Posterior cingulate gyrus (tissue), 11 donors: ENCODE results near the gene SHMT2.

ENCODE experiments used
- DNase-seq, 10 donors: peaks; one replicate each; pipeline versions ENCODE4 v3.0.0 to v3.0.0-alpha.2; 2020 to 2021; ENCODE audit warnings: mixed read lengths in 3 of 10
- intact Hi-C: fragments of 100-400 bp; cut with DNase I; formaldehyde crosslinking; loops from one replicate; pipeline ENCODE4 v1.15.1; 2023

SHMT2 gene

GRCh38 chr12:57223191-57224165, 6.0 kb upstream of the SHMT2 start:
- DNase-seq: no peak
- intact Hi-C loops: no loop called here

DNA sequence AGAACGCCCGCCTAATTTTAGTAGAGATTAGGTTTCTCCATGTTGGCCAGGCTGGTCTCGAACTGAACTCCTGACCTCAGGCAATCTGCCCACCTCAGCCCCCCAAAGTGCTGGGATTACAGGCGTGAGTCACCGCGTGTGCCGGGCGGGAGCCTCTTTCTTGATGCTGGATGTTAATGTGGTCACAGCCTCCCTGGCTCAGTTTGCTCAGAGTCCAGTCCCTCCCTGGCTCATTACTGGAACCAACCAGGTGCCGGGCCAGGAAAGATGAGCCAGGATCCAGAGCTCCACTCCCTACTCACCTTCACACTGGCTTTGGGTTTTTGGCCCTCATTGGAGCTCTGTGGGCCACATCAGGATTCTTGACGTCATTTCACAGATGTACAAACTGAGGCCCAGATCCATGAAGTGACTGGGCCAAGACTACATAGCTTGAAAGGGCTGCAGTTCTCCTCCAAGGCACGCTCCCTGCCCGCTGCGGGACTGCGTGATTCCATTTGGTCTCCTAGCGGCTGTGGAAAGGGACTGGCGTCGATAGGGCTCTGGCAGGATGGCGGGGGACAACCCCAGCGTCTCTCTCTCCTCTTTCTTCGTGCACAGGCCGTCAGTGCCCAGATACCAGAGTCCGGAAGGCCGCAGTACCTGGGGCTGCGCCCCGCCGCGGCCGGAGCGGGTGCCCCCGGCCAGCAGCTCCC, 5.1 kb upstream of the SHMT2 start:
- intact Hi-C loops: no loop called here
- DNase-seq: no peak

DNA sequence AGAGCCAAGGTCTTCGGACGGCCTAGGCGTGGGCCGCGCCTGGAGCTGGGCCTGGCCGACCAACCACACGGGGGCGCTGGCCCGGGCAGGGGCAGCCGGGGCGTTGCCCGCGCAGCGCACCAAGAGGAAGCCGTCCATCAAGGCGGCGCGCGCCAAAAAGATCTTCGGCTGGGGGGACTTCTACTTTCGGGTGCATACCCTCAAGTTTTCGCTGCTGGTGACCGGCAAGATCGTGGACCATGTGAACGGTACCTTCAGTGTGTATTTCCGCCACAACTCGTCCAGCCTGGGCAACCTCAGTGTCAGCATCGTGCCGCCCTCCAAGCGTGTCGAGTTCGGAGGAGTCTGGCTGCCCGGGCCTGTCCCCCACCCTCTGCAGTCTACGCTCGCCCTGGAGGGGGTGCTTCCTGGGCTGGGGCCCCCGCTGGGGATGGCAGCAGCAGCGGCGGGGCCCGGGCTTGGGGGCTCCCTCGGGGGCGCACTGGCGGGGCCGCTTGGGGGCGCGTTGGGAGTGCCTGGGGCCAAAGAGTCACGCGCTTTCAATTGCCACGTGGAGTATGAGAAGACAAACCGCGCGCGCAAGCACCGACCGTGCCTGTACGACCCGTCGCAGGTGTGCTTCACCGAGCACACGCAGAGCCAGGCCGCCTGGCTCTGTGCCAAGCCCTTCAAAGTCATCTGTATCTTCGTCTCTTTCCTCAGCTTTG, 4.4 kb upstream of the SHMT2 start:
- intact Hi-C loops: no loop called here
- no peak for DNase-seq

DNA sequence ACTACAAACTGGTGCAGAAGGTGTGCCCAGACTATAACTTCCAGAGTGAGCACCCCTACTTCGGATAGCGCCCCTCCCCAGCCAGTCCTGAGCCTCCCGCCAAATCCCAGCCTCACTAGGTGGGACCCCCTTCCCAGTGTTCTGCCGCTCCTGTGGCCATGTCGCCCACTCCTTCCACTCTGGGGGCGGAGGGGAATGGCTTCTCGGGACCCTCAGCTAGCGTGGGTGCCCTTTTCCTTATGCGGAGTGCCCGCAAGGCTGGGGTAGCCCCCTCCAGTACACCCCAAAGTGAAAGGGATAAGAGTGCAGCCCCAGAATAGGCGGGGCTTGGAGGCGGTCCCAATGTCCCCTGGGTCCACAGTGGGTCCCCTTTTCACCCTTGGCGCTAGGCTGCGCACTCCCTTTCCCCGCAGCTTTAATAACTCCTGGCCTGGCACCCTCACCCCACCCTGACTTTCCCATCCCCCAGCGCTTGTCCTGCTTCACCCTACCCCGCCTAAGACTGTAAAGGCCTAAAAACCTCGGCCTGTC, 3.8 kb upstream of the SHMT2 start:
- intact Hi-C loops: no loop called here
- no peak for DNase-seq

GRCh38 chr12:57226588-57227314, 2.8 kb upstream of the SHMT2 start:
- intact Hi-C loops: no loop called here

GRCh38 chr12:57227315-57228115, 2.0 kb upstream of the SHMT2 start:
- no peak for DNase-seq
- intact Hi-C loops: no loop called here

More at GRCh38 chr12:57226588-57227314, 2.8 kb upstream of the SHMT2 start:
- DNase-seq: no peak

GRCh38 chr12:57229046-57229633, 371 bp upstream of the SHMT2 start:
- no peak for DNase-seq
- intact Hi-C loops: no loop called here

- DNase-seq: peak in 1 of 10 donors; percentile 74
These were observed 1.1 kb downstream of the SHMT2 start for GRCh38 chr12:57230381-57231155.

GRCh38 chr12:57231276-57232021, 1.9 kb downstream of the SHMT2 start:
- peak in 1 of 10 donors; percentile 62 for DNase-seq
- intact Hi-C loops: no loop called here

More at GRCh38 chr12:57230381-57231155, 1.1 kb downstream of the SHMT2 start:
- intact Hi-C loops: no loop called here

DNA sequence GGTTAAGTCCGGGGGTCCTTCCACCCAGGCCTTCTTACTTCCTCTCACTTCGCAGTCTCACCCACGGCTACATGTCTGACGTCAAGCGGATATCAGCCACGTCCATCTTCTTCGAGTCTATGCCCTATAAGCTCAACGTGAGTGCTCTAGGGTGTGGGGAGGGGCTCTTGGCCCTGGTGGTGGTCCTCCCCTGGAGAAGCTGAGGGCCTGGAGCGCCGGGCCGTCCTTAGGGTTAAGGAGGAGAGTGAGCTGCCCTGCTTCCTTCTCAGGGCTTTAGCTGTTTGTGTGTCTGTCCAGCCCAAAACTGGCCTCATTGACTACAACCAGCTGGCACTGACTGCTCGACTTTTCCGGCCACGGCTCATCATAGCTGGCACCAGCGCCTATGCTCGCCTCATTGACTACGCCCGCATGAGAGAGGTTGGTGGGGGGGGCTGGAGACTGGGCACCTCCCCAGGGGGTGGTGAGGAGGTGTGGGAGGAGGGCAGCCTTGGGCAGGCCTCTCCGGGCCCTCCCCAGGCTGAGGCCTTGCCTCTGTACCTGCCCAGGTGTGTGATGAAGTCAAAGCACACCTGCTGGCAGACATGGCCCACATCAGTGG, 2.7 kb downstream of the SHMT2 start:
- intact Hi-C loops: no loop called here
- DNase-seq: peak in 1 of 10 donors; percentile 66

DNA sequence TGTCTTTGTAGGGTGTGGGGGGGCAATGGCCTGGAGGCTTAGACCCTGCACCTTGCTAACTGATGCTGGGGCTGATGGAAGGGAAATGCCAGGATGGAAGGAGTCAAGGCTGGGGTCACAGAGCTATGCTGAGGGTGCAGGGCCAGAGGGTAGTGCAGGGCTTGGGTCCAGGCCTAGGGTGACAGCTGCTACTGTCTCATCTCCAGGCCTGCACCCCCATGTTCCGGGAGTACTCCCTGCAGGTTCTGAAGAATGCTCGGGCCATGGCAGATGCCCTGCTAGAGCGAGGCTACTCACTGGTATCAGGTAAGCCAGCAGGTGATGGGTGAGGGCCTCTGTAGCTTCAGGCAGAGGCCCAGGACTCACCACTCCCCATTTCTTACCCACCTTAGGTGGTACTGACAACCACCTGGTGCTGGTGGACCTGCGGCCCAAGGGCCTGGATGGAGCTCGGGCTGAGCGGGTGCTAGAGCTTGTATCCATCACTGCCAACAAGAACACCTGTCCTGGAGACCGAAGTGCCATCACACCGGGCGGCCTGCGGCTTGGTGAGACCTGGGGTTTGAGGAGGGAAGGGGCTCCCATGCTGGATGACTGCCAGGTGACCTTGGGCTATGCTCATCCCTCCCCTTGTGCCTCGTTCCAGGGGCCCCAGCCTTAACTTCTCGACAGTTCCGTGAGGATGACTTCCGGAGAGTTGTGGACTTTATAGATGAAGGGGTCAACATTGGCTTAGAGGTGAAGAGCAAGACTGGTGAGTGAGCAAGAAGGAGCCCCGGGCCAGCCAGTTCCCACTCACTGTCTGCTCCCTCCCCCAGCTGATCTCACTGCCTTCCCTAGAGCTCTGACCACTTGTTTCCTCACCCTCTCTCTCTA, 4.1 kb downstream of the SHMT2 start:
- DNase-seq: peak in 2 of 10 donors; percentile 54 to 78
- intact Hi-C loops: no loop called here

DNA sequence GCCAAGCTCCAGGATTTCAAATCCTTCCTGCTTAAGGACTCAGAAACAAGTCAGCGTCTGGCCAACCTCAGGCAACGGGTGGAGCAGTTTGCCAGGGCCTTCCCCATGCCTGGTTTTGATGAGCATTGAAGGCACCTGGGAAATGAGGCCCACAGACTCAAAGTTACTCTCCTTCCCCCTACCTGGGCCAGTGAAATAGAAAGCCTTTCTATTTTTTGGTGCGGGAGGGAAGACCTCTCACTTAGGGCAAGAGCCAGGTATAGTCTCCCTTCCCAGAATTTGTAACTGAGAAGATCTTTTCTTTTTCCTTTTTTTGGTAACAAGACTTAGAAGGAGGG, 4.7 kb downstream of the SHMT2 start:
- intact Hi-C loops: no loop called here
- DNase-seq: no peak

GRCh38 chr12:57234571-57235016, 5.1 kb downstream of the SHMT2 start:
- intact Hi-C loops: loop anchor here (5.0 kb wide), 1 partner anchor 107 kb away; the partner anchor contains the start of gene LRP1
- DNase-seq: no peak

DNA sequence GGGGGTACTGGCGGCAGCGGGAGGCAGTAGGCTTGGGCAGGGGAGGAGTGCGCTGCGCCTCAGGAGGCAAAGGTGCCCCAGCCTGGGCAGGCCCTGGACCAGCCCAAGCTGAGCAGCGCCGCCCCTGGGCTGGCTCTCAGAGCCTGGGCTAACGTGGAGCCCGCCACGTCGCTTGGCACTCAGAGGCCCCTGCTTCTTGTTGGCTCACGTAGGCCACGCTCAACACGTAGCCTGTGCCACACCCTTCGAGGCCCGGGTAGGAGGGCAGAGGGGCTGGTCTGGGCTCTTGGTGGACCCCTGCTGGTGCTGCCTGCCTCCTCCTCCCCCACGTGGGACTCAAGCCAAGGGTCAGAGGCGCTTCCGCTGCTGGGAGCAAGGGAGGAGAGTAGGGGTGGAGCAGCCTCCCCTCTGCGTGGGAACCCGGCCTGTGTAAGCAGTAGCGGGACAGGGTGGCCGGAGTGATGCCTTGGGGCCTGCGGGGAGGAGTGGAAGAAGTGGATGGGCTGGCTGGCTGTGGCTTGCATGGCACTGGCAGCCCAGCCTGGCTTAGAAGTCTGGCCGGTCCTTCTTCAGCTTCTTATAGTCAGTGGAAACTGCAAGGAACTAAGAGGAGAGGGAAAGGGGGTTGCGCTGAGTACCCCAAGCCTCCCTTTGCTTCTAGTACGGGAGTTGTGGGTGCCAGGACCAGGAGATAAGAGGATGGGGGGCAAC, 5.7 kb downstream of the SHMT2 start:
- peak in 2 of 10 donors; percentile 70 to 79 for DNase-seq
- intact Hi-C loops: loop anchor here (5.0 kb wide), 1 partner anchor 108 kb away; the partner anchor contains the start of gene LRP1

- intact Hi-C loops: loop anchor here (5.0 kb wide), 1 partner anchor 108 kb away; the partner anchor contains the start of gene LRP1
- no peak for DNase-seq
These were observed 6.2 kb downstream of the SHMT2 start for GRCh38 chr12:57235728-57236131.
